ENCODE measurements around the gene OR6Y1.

OR6Y1 gene, protein sequence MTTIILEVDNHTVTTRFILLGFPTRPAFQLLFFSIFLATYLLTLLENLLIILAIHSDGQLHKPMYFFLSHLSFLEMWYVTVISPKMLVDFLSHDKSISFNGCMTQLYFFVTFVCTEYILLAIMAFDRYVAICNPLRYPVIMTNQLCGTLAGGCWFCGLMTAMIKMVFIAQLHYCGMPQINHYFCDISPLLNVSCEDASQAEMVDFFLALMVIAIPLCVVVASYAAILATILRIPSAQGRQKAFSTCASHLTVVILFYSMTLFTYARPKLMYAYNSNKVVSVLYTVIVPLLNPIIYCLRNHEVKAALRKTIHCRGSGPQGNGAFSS

DNA sequence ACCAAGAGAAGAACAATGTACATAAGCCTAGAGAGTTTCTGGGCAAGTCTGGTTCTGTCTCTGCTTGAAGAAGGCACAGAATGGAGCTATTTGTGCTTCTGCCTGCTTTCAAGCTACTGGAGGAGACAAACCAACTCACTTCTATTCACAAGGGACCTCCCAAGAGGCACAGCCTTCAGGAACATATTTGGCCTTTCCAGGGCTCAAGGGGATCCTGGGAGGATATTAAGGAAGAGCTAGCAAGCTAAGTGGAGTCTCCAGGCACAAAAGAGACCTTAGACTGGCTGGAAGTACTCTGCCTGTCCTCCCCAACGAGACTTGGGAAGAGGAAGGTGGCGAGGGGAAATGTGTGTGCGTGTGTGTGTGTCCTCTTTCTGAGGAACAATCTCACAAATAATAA, at the start of gene OR6Y1:
OR6Y1 (minus strand) TSS at position 54 of the 400 bp plus-strand sequence. CDS start 6,300 bp downstream, outside the sequence.
- no peak for DNase-seq

DNA sequence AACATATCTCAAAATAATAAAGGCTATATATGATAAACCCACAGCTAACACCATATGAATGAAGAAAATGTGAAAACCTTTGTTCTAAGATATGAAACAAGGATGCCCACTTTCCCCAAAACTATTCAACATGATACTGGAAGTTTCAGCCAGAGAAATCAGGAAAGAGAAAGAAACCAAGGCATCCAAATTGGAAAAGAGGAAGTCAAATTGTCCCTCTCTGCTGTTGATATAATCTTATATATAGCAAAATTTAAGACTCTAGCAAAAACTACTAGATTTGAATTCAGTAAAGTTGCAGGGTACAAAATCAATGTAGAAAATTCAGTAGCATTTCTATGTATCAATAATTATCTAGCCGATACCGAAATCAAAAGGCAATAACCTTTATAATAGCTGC, 46.5 kb upstream of the OR6Y1 start:
- no peak for DNase-seq

DNA sequence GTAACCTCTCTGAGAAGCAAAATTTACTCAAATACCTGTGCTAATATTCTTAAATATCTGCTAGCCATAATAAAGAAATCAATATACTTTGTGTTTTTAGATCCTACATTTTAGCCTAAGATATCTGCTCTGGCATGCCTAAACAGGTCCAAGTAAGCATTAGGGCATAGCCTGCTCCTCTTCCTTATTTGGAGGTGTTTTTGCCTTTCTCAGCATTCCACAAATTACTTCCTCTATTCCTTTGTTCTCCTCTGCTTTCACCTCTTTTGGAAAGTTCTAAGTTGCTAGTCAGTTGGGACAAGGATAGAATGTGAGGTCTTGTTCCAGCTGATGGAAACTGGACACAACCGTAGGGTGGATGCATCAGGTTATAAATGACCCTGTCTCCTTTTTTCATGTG, 32.7 kb upstream of the OR6Y1 start:
- no peak for DNase-seq

DNA sequence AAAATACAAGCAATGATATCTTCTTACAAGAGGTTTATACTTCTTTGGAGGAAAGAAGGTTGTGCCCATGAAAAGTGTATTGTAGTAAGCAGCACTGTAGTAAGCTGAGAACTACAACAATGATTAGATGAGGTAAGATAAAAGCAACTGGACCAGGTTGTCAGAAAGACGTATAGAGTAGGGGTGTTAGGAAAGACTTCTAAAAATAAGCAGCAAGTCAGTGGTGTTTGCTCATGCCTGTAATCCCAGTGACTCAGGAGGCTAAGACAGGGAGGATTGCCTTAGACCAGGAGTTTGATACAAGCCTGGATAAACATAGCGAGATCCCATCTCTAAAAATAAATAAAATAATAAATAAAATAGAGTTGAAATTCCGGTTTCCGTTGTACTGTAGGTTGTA, 29.8 kb upstream of the OR6Y1 start:
- no peak for DNase-seq

DNA sequence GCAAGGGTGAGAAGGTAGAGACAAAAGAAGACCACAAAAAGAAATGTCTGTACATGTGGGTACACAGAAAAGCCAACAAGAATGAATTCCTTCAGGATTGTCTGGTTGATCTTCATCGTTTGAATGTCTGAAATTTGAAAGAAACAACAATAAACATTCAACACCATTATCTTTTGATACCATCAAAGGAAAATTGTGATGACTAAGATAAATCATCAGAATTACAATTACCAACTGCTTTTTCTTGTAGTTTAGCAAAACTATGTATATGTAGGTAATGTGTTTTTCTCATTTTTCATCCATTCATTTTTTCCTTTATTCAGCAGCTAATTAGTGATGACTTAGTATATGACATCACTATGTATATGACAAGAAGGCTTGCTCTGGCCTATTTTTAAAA, 25.5 kb upstream of the OR6Y1 start, which contains the start of gene OR10X1:
OR10X1 (minus strand) TSS at position 167 of the 400 bp plus-strand sequence; CDS start at position 167, 0 bp downstream.
- DNase-seq: no peak

DNA sequence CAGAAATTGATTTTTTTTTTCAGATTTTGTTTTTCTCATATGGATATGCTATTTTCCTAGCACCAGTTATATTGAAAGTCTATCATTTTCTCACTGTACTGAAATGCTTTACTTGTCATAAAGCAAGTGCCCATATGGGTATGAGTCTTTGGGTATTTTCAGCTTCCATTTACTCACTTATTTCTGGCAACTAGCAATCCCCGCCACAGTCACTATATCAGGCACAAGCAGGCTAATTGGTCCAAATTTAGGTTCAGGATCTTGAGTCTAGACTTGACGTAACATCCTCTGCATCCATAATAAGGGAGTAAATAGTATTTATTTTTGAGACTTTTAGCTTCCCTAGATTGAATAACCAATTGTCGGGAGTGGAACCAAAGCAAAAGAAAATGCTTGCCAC, 23.4 kb upstream of the OR6Y1 start:
- DNase-seq: no peak

DNA sequence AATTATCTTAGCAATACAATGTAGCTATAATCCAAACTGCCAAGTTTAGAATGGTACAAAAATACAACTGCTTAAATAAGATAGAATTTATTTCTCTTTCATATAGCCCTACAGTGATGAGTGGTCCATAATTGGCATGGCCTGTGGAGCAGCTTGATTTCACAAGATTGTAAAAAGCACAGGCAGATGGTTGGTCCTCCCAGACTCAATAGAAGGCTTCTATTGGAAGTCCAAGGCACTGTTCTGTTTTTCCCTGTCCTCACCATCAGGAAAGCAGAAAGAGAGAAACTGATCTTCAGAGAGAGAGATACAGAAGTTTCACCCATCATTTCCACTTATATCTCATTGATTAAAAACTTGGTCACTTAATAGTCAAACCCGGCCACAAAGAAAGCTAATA, 18.0 kb upstream of the OR6Y1 start:
- no peak for DNase-seq

DNA sequence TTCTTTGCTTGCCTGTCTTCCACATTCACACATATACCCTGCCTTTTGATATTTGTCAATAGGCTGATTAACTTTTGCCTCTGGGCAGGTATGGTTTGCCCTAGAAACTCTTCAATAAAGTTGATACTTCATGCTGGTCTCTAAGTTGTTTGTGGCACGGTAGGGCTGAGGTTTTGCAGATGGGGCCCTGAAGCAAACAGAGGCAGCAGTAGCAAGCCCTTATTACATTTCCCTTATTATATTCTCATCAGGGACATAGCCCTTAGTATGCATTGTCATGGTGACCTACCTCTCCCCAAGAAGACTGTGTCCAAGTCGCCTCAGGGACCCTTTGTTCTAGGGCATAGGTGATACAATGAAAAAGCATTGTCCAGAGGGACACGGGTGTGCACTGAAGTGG, 16.3 kb upstream of the OR6Y1 start, which contains the start of gene OR6P1:
OR6P1 (minus strand) TSS at position 101 of the 400 bp plus-strand sequence. CDS start 6,976 bp downstream, outside the sequence.
- no peak for DNase-seq

DNA sequence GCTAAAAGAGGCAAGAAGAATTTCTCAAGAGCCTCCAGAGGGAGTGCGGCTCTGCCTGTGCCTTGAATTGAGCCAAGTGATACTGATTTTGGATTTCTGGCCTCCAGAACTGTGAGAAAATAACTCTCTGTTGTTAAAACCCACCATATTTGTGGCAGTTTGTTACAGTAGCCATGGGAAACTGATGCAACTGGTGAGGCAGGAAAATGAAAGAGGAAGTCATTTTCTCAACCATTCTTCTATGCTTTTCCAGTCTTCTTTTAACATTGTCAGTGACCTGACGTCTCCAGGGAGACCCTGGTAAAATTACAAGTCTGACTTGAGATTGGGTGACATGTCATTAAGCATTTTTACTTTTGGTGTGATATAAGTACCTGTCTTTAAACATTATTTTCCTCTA, 10.4 kb upstream of the OR6Y1 start:
- no peak for DNase-seq

DNA sequence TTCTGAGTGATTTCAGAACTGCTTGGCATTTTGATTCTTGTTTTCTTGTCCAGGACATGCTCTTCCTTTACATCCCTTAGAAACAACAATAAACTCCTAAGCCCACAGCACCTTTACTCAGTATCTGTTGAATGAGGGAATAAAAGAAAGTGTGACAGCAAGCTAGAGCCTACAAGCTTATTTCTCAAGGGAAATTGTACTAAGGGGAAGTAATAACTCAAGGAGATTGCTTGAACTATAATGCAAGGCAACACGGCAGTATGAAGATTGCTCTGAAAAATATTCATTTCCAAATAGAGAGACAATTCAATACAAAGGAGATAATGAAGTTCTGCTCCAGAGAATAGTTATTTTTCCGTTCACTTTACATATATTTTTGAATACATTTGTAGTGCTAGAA, 9.6 kb upstream of the OR6Y1 start:
- DNase-seq: no peak

DNA sequence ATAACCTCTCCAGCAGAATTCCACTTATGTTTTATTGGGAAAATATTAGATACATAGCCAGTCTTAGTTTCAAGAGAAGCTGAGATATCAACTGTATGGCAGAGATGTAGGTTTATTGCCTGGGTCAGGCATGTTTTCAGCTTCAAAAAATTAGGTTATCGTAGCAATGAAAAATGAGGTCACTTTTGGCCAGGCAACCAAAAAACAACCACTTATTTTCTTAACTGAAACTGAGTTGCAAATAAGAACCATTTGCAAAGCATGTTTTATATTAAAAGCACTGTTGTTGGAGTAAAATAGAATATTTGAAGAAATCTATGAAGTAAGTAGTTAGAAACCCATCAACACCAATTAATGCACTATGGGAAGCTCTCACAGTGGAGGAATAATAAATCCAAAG, 5.5 kb upstream of the OR6Y1 start:
- DNase-seq: no peak

DNA sequence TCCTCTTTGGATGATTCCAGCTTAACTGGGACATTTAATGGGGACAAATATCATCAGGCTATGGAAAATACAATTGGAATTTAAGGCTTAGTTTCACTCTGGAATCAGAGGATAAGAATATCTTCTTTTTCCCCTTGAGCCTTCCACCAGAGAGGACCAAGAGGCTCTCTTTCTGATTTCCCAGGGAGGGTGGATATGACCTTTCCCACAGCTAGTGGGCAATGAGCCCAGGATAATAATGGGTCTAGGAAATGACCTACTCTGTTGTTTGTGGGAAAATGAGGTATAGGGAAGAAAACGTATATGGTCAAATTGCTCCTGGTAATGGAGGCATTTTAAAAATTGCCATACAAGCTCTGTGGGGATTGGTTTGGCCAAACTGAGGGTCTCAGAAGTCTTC, 1.9 kb downstream of the OR6Y1 start:
- DNase-seq: no peak

DNA sequence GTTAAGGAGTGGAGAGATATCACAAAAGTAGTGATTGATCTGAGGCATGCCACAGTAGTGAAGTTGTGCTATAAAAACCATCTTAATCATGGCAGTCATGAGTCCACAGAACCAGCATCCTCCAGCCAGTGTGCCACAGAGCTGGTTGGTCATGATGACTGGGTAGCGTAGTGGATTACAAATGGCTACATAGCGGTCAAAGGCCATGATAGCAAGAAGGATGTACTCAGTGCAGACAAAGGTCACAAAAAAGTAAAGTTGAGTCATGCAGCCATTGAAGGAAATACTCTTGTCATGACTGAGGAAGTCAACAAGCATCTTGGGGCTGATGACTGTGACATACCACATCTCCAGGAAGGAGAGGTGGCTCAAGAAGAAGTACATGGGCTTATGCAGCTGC, 6.7 kb downstream of the OR6Y1 start:
- DNase-seq: no peak

DNA sequence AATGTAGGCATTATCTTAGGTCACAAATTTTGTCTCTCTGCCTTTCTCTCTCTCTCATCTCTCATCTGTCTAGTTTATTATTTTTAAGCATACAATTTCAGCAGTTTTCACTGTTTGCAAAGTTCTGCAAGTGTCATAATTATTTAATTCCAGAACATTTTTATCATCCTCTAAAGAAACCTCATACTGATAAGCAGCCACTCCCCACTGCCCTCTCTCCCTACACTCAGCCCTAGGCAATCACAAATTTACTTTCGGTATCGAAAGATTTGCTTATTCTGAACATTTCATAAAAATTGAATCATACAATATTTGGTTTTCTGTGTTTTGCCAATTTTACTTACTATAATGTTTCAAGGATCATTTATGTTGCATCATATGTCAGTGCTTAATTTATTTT, 16.6 kb downstream of the OR6Y1 start:
- DNase-seq: no peak

DNA sequence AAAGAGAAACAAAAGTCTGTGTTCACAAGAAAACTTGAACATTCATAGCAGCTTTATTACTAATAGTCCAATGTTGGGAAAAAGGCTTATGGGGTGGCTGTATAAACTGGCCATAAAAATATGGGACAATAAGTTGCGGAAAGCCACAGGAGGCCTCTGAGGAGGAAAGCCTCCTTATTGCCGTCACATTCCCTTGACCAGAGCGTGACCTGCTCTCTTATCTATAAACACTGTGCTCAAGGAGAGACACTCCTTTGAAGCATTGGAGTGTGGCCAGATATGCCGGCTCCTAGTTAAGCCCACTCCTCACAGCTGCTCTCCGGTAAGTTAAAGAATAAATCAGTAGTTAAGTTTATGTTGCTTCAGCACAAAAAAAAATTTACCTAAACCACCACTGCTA, 19.7 kb downstream of the OR6Y1 start:
- no peak for DNase-seq

DNA sequence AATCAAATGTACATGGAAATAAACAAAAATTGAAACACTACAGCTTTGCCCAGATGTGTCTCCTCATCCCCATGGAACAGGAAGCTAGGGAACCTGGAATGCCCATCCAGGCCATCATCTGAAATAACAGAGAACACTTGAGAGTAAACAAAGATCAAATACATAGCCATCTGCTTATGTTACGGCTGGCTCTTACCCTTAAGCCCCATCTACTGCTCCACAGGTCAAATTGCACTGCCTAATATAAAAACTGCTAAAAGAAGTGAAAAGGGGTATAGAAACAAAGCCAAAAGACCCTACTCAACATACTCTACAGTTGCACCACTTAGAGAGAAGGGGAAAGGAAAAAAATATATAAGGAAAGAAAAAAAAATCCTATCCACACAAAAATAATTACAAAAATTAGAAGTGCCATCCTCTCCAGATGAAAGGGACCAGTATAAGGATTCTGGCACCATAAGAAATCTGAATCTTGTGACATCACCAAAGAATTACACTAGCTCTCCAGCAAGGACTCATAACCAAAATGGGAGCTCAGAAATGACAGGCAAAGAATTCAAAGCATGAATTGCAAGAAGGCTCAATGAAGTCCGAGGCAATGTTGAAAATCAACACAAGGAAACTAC, 26.9 kb downstream of the OR6Y1 start:
- no peak for DNase-seq

DNA sequence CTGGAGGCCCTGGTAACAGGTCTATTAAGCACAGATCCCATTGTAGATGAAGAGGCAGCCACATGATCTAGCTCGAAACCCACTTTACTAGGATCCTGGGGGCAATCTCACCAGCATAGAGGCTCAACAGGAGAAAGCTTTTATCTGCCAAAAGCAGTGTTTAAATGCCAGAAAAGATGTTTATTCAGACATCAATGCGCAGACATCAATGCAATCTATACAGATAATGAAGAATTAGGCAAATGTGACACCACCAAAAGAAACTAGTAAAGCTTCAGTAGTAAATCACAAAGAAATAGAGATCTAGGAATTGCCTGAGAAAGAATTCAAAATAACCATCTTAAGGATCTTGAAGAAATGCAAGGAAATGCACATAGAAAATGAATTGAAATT, 32.5 kb downstream of the OR6Y1 start:
- no peak for DNase-seq

DNA sequence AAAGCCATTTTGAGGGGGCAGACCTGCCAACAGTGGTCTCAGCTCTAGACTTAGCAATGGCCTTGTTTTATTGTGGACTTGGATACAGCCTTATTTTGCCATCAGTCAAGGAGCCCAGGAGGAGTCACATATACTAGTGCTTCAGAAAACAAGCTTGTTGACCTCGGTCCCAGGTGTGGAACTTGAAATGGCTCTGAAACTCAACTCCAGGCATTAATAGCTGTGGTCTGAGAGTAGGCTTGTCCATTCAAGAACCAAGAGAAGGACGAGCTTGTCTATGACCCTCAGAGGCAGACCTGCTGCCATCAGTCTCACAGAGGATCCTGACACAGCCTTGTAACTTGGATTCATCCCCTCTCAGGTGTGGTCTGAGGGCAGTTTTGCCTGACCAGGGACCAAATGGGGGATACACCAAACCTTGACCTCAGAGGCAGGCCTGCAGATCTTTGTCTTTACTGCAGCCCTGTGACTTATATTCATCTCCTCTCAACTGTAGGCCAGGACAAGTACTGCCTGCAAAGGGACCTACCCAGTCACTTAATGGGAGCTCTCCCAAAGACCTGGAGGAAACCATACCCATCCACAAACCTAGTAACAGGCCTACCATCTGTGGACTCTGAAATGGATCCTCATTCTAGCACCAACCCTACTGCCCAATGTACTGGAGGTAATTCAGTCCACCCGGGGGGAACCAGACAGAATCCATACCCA, 33.1 kb downstream of the OR6Y1 start:
- no peak for DNase-seq

DNA sequence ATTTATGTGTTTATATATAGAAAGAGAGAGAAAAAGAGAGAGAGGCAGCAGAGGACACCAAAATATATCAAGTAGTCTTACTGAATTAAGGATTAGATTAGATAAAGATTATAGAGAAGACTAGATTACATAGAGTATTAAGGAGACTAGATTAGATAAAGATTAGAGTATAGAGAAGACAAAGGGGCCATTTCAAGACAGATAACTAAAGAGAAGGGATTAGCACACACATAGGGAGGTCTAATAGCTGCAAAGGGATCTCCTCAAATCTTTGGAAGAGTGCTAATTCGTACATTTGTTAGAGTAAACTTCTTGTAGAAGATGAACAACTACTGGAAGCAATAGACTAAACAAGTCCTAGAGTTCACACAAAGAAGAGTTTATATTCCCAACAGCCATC, 34.2 kb downstream of the OR6Y1 start:
- no peak for DNase-seq

DNA sequence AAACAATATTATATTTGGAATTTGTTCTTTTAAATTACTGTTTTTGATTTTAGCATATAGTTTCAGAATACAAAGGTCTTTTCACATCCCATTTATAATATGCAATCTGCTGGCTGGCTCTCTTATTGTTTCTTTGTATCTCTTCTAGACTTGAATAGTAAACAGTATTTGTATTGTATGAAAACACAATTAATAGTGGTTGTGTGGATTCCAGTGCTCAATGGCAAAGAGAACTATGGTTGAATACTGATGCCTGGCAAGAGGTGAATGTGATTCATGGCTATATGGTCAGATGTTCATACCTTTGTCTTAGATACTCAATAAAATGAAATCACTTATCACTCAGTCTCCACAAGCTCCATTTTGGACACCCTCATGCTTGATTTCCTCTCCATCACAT, 37.2 kb downstream of the OR6Y1 start:
- no peak for DNase-seq

DNA sequence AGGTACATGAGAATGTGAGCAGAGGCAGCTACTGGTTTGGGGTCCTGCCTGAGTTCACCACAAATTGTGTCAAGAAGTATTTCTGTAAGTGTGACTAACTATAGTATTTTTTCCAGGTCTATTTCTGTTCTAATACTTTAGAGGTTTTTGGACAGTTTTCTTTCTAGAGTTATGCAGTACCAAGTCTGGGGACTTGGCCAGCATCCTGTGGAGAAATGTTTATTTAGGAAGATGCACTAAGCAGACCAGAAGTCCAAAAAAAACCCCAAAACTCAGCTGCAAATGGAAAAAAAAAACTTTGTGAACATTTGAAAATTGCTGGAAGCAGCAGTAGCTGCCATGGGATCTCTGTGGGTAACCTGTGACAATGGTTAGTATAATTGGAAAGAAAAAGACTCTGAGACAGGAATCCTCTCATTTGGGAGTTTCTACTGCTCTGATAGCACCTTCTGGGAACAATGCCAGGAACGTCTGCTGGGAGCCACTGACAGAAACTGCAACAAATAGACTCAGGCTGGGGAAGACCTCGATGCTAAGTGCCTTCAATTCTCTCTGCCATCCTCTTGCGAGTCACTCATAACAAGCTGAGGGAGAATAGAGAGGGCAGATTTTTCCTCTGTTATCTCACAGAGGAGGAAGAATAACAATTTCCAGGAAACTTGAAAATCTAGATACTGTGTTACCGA, 44.6 kb downstream of the OR6Y1 start:
- no peak for DNase-seq

DNA sequence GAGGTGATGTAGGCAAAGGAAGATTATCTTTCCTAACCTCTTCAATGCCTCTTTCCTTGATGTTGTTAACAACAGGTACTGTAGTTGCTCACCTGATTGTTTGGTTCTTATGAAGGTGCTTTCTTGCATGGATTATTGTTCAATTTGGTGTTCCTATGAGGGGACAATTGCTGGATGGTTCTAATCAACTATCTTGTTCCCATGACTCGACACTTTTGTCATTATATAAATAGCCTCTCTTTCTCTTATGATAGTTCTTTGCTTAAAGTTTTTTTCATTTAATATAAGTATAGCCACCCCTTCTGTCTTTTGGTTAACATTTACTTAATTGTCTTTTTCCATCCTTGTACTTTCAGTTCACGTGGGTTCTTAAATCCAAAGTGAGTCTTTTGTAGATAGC, 46.7 kb downstream of the OR6Y1 start:
- no peak for DNase-seq

DNA sequence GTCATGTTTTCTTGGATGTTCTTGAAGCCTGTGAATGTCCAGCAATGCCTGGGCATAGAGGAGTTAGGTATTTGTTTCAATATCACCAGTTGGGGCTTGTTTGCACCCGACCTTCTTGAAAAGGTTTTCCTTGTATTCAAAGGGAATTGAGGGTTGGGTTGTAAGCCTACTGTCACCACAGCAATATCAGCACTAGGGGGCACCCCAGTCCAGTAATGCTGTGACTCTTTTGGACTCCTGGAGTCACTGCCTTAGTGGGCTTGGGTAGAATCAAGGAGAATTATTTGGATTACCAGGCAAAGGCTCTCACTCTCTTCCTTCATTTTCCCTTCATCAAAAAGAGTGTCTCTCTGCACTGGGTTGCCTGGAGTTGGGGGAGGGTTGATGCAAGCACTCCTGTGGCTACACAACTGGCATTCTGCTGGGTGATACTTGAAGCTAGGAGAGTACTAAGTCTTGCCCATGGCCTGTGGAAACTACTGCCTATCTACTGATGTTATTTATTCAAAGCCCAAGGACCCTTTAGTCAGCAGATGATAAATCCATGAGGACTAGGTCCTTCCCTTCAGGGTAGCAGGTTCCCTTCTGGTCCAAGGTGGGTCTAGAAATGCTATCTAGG, 47.7 kb downstream of the OR6Y1 start:
- DNase-seq: peak; percentile 32
